OCI-LY3 (cell line): ENCODE data around the gene PLD2.

Experiments
- EZH2phosphoT487 ChIP-seq: fragments of 200-600 bp; shearing (Covaris generic); IDR thresholded peaks from 2 replicates; pipeline ENCODE4 v1.6.1; 2018; ENCODE audit warnings: antibody characterized with exemption, mixed run types, low read depth
- TF ChIP-seq, protein P1 (sequence below): fragments of 200-600, 300-600 bp; sonication (generic); IDR thresholded peaks from 2 replicates; pipeline ENCODE4 v1.5.1; 2014; ENCODE audit warnings: antibody characterized with exemption, low read length, low read depth

GRCh38 chr17:4872786-4873185 lies 65.8 kb downstream of the PLD2 start:
- TF ChIP-seq, protein P1, sequence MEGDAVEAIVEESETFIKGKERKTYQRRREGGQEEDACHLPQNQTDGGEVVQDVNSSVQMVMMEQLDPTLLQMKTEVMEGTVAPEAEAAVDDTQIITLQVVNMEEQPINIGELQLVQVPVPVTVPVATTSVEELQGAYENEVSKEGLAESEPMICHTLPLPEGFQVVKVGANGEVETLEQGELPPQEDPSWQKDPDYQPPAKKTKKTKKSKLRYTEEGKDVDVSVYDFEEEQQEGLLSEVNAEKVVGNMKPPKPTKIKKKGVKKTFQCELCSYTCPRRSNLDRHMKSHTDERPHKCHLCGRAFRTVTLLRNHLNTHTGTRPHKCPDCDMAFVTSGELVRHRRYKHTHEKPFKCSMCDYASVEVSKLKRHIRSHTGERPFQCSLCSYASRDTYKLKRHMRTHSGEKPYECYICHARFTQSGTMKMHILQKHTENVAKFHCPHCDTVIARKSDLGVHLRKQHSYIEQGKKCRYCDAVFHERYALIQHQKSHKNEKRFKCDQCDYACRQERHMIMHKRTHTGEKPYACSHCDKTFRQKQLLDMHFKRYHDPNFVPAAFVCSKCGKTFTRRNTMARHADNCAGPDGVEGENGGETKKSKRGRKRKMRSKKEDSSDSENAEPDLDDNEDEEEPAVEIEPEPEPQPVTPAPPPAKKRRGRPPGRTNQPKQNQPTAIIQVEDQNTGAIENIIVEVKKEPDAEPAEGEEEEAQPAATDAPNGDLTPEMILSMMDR = no peak
- no peak for TF ChIP-seq EZH2phosphoT487
